ENCODE results near the gene TNFAIP8.

Gene TNFAIP8

GRCh38 chr5:119353213-119353612, 2.6 kb upstream of the TNFAIP8 start:
- DNase-seq = no peak

GRCh38 chr5:119353686-119354366, 2.0 kb upstream of the TNFAIP8 start:
- no peak for DNase-seq

GRCh38 chr5:119354537-119355243, 1.1 kb upstream of the TNFAIP8 start:
- DNase-seq = no peak

GRCh38 chr5:119355244-119355638, 578 bp upstream of the TNFAIP8 start:
- peak; percentile 35 for DNase-seq

- no peak for DNase-seq
These were observed 881 bp downstream of the TNFAIP8 start for GRCh38 chr5:119356612-119357188.

GRCh38 chr5:119357270-119357669, 1.5 kb downstream of the TNFAIP8 start:
- no peak for DNase-seq

GRCh38 chr5:119357808-119358529, 2.1 kb downstream of the TNFAIP8 start:
- no peak for DNase-seq

- DNase-seq = no peak
These were observed 2.7 kb downstream of the TNFAIP8 start for GRCh38 chr5:119358530-119358900.

GRCh38 chr5:119358901-119359603, 3.2 kb downstream of the TNFAIP8 start:
- DNase-seq = no peak

- no peak for DNase-seq
These were observed 4.1 kb downstream of the TNFAIP8 start for GRCh38 chr5:119359737-119360413.

- DNase-seq = no peak
These were observed 5.2 kb downstream of the TNFAIP8 start for GRCh38 chr5:119360905-119361593.

GRCh38 chr5:119361594-119362125, 5.8 kb downstream of the TNFAIP8 start:
- DNase-seq = no peak

GRCh38 chr5:119362714-119363113, 6.9 kb downstream of the TNFAIP8 start:
- DNase-seq = no peak

- DNase-seq = no peak
These were observed 7.5 kb downstream of the TNFAIP8 start for GRCh38 chr5:119363271-119363670.

- DNase-seq = no peak
These were observed 8.1 kb downstream of the TNFAIP8 start for GRCh38 chr5:119363936-119364335.

- DNase-seq = no peak
These were observed 10.2 kb downstream of the TNFAIP8 start for GRCh38 chr5:119365847-119366539.

GRCh38 chr5:119366540-119366881, 10.7 kb downstream of the TNFAIP8 start:
- no peak for DNase-seq

GRCh38 chr5:119367502-119368237, 11.9 kb downstream of the TNFAIP8 start:
- DNase-seq = no peak

GRCh38 chr5:119368238-119368630, 12.4 kb downstream of the TNFAIP8 start:
- DNase-seq = no peak

- DNase-seq = no peak
These were observed 14.7 kb downstream of the TNFAIP8 start for GRCh38 chr5:119370486-119370885.
